Measurements from ENCODE around the gene EDAR.

Gene EDAR

GRCh38 chr2:108896741-108897140, 92.3 kb downstream of the EDAR start:
- no peak for DNase-seq (ENCODE audit: extremely low read depth, low read depth)
- TF ChIP-seq, protein P1, sequence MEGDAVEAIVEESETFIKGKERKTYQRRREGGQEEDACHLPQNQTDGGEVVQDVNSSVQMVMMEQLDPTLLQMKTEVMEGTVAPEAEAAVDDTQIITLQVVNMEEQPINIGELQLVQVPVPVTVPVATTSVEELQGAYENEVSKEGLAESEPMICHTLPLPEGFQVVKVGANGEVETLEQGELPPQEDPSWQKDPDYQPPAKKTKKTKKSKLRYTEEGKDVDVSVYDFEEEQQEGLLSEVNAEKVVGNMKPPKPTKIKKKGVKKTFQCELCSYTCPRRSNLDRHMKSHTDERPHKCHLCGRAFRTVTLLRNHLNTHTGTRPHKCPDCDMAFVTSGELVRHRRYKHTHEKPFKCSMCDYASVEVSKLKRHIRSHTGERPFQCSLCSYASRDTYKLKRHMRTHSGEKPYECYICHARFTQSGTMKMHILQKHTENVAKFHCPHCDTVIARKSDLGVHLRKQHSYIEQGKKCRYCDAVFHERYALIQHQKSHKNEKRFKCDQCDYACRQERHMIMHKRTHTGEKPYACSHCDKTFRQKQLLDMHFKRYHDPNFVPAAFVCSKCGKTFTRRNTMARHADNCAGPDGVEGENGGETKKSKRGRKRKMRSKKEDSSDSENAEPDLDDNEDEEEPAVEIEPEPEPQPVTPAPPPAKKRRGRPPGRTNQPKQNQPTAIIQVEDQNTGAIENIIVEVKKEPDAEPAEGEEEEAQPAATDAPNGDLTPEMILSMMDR (IDR thresholded peaks at IDR 0.05; ENCODE audit: low read depth, low read length), result no peak

- TF ChIP-seq, protein P1 (IDR thresholded peaks at IDR 0.05; ENCODE audit: low read depth, low read length), result no peak
- DNase-seq (ENCODE audit: extremely low read depth, low read depth), result no peak
Measured at GRCh38 chr2:108895188-108895587, 93.8 kb downstream of the EDAR start.

DNA sequence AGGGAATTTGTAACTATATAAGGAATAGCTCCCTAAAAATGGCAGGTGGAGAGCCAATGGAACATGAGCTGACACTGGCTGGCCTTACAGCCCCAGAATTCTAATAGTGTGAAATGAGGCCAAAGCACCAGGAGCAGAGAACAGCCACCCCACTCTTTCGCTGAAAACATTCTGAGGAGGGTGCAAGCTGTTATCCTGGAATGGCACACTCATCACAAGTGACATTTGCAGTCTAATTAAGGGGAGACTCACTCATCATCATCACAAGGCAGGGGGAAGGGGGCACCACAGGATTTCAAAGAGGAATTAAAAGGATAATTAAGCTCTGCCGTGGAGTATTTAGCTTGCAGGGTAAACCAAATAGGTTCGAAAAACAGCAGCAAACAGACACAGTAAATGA, 94.3 kb downstream of the EDAR start:
- TF ChIP-seq, protein P1 (IDR thresholded peaks at IDR 0.05; ENCODE audit: low read depth, low read length), result no peak
- no peak for DNase-seq (ENCODE audit: extremely low read depth, low read depth)

DNA sequence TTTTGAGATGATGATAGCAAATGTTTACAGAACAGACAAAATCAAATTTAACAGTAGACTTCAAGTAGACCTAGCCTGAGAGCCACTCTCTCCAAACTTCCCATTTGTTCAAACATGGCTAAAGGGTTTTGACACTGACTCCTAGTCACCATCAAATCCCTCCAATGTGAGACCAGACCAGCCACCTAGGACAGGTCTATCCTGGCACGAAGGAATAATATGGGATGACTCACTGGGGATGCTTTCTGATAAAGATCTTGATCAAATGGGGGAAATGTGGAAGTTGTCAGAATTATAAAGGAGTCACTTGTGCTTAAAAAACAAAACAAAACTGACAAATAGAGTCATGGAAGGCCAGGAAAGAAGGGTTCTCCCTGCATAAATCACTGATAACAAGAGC, 95.7 kb downstream of the EDAR start:
- no peak for DNase-seq (ENCODE audit: extremely low read depth, low read depth)
- TF ChIP-seq, protein P1 (IDR thresholded peaks at IDR 0.05; ENCODE audit: low read depth, low read length), result no peak

- no peak for DNase-seq (ENCODE audit: extremely low read depth, low read depth)
- TF ChIP-seq, protein P1 (IDR thresholded peaks at IDR 0.05; ENCODE audit: low read depth, low read length), result no peak
Measured at GRCh38 chr2:108889907-108890306, 99.1 kb downstream of the EDAR start.

GRCh38 chr2:108884619-108885018, 104.4 kb downstream of the EDAR start:
- DNase-seq (ENCODE audit: extremely low read depth, low read depth), result no peak
- TF ChIP-seq, protein P1 (IDR thresholded peaks at IDR 0.05; ENCODE audit: low read depth, low read length), result no peak

DNA sequence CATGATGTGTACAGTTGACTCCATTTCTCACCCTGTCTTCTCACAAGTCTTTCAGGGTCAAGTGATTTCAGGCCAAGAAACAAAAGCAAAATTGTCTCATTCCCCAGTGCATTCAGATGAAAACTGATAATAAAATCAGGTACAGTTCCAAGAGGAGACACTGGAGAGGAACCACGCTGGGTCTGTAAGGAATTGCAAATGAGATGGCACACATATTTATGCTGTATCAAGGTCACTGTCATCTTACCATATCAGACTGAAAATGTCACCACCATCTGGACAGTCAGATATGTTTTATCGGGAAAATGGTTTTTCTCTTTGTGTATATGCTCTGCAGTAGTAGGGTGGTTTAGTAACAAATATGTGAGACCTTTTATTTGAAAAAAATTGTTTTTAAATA, 110.7 kb downstream of the EDAR start:
- TF ChIP-seq, protein P1 (IDR thresholded peaks at IDR 0.05; ENCODE audit: low read depth, low read length), result no peak

More for the DNA sequence above, 110.7 kb downstream of the EDAR start:
- DNase-seq (ENCODE audit: extremely low read depth, low read depth), result no peak
